Ovary (tissue), 9 donors: ENCODE results near the gene TVP23A. TPM values are rescaled to one million over a fixed set of nuclear protein-coding genes. Genes with fewer than 3 reads are reported as not detected.

ENCODE experiments used
- DNase-seq, 5 donors: peaks; one replicate each; pipeline ENCODE4 v3.0.0-alpha.2; 2019 to 2020
- H3K27ac ChIP-seq, 2 donors: fragments of 200-600 bp; one replicate each; pipeline versions ENCODE4 v1.5.1 to v1.8.0; 2019 to 2022
- H3K27me3 ChIP-seq: fragments of 200-600 bp; one replicate; pipeline ENCODE4 v1.8.0; 2022
- H3K36me3 ChIP-seq: fragments of 200-600 bp; sonication (generic); one replicate; pipeline ENCODE4 v1.5.1; 2019
- H3K4me1 ChIP-seq: one replicate; pipeline ENCODE4 v1.8.1; 2013; ENCODE audit warnings: mild to moderate bottlenecking, moderate library complexity; ENCODE audit not compliant: insufficient read depth
- H3K4me3 ChIP-seq: fragments of 200-600 bp; sonication (generic); one replicate; pipeline ENCODE4 v1.5.1; 2017
- H3K9me3 ChIP-seq, 2 donors: fragments of 200-600 bp in 1 of 2; sonication (generic) in 1 of 2; one replicate each; pipeline versions ENCODE4 v1.5.1 to v1.8.1; 2013 to 2019; ENCODE audit warnings: mild to moderate bottlenecking in 1 of 2, moderate library complexity in 1 of 2
- CTCF ChIP-seq, 3 donors: fragments of 450-650 bp in 2 of 3; fragments of 200-600 bp in 1 of 3; IDR thresholded peaks; one replicate each; pipeline versions ENCODE4 v1.5.1 to v1.8.0; 2016 to 2022; ENCODE audit warnings: antibody characterized with exemption in 3 of 3, mild to moderate bottlenecking in 1 of 3
- EP300 ChIP-seq: sonication (generic); formaldehyde crosslinking; IDR thresholded peaks from one replicate; pipeline ENCODE4 v1.6.1; 2017; ENCODE audit warnings: antibody characterized with exemption
- POLR2A ChIP-seq: fragments of 450-650 bp; IDR thresholded peaks from one replicate; pipeline ENCODE4 v1.6.1; 2017; ENCODE audit warnings: antibody characterized with exemption, mild to moderate bottlenecking, moderate library complexity
- WGBS, 3 donors: extraction: QIAGEN DNeasy Blood & Tissue Kit in 1 of 3; methylation state at CpG; one replicate each; pipeline versions ENCODE4 v1.1.5 to v1.1.7; 2013 to 2017; 5-methylcytosine and 5-hydroxymethylcytosine counted together
- intact Hi-C, 4 donors: fragments of 100-400 bp; cut with DNase I; formaldehyde crosslinking; loops; one replicate each; pipeline versions ENCODE4 v1.11.0 to v1.15.1; 2022 to 2023
- polyA plus RNA-seq, 2 donors: library from polyadenylated mRNA; stranded (reverse); fragments of 200-250 nt in 1 of 2; fragments of 350-450 nt in 1 of 2; fragmentation: Illumina TruSeq in 1 of 2; extraction: RNeasy Lipid Tissue Mini Kit (QIAGEN cat#74804) in 1 of 2; gene quantifications; one replicate each; pipeline ENCODE4 v1.2.3, GENCODE V29; 2013 to 2014
- total RNA-seq, 7 donors: library from RNA; depleted of rRNA in 2 of 7; stranded (reverse); fragments of >200 nt in 2 of 7; fragmentation: NEBNext Ultra II Directional in 3 of 7; extraction: Animal tissue kit (Norgen Biotek cat#: 25700) in 3 of 7; gene quantifications; one replicate each; pipeline versions ENCODE4 v1.1.0 to v1.2.4, GENCODE V29; 2016 to 2023
- donor health status: DM: no; HTN: no; CAD: no; lungs with moderate emphysema.
- donor health status: DM: no; HTN: no; CAD: no.
- donor health status: Bipolar disorder and iron deficiency.
- donor health status: DM: yes; HTN: yes; CAD: no.
- donor health status: DM: no; HTN: no; CAD: no.
- donor health status: DM: yes; HTN: yes; CAD: no.

The TVP23A gene
- total and polyA plus RNA-seq, 9 donors, result 3.2 to 17.1 (median 8.2) TPM

- Histone ChIP-seq H3K4me1 (no peaks in the 10 kb centered on the region), H3K4me3 (no peak overlapping the region), H3K27ac (no peak overlapping the region), H3K9me3 (no peaks in the 10 kb centered on the region), H3K27me3 (no peaks in the 10 kb centered on the region), H3K36me3 (no peaks in the 10 kb centered on the region)
- DNase-seq, result no peak
- TF ChIP-seq POLR2A (no peak), EP300 (no peak), CTCF (IDR thresholded peaks at IDR 0.05) (no peak)
- intact Hi-C loops, result no loop called here
- WGBS, 3 donors, result 79 to 87% (median 81%) methylated on average over 4 of the region's 4 CpGs
Measured at GRCh38 chr16:10850478-10850850, 31.9 kb upstream of the TVP23A start.

GRCh38 chr16:10849736-10850477 lies 31.3 kb upstream of the TVP23A start:
- intact Hi-C loops, result no loop called here
- TF ChIP-seq CTCF (IDR thresholded peaks at IDR 0.05) (no peak), POLR2A (no peak), EP300 (no peak)
- H3K4me3 ChIP-seq, result no peak overlapping the region
- no peaks in the 10 kb centered on the region for H3K9me3 ChIP-seq
- H3K36me3 ChIP-seq, result no peaks in the 10 kb centered on the region
- no peaks in the 10 kb centered on the region for H3K27me3 ChIP-seq
- DNase-seq, result no peak
- H3K27ac ChIP-seq, result no peak overlapping the region
- WGBS, 3 donors, result 53 to 73% (median 61%) methylated on average over 7 of the region's 7 CpGs
- H3K4me1 ChIP-seq, result no peaks in the 10 kb centered on the region

- intact Hi-C loops, result no loop called here
- H3K27me3 ChIP-seq, result no peaks in the 10 kb centered on the region
- no peak overlapping the region for H3K27ac ChIP-seq
- no peak for DNase-seq
- H3K4me3 ChIP-seq, result no peak overlapping the region
- H3K4me1 ChIP-seq, result no peaks in the 10 kb centered on the region
- 58 to 80% (median 63%) methylated on average over 2 of the region's 2 CpGs for WGBS, 3 donors
- TF ChIP-seq POLR2A (no peak), CTCF (IDR thresholded peaks at IDR 0.05) (no peak), EP300 (no peak)
- H3K36me3 ChIP-seq, result no peaks in the 10 kb centered on the region
- H3K9me3 ChIP-seq, result no peaks in the 10 kb centered on the region
Measured at GRCh38 chr16:10847176-10847575, 28.6 kb upstream of the TVP23A start.

- no peaks in the 10 kb centered on the region for H3K9me3 ChIP-seq
- H3K27me3 ChIP-seq, result no peaks in the 10 kb centered on the region
- no peaks in the 10 kb centered on the region for H3K36me3 ChIP-seq
- H3K4me3 ChIP-seq, result no peak overlapping the region
- no peak for DNase-seq
- no peak overlapping the region for H3K27ac ChIP-seq
- intact Hi-C loops, result no loop called here
- WGBS, 3 donors, result 89 to 92% (median 92%) methylated on average over 14 of the region's 14 CpGs
- no peaks in the 10 kb centered on the region for H3K4me1 ChIP-seq
- TF ChIP-seq EP300 (no peak), POLR2A (no peak), CTCF (IDR thresholded peaks at IDR 0.05) (no peak)
Measured at GRCh38 chr16:10846213-10846998, 27.8 kb upstream of the TVP23A start.
